HepG2 (cell line): ENCODE data around the gene STIM2. TPM values are rescaled to one million over a fixed set of nuclear protein-coding genes. Genes with fewer than 3 reads are reported as not detected.

Experiments
- BRCA1 ChIP-seq: sonication (generic); formaldehyde crosslinking; IDR thresholded peaks from 2 replicates; pipeline ENCODE4 v1.4.0; 2020; ENCODE audit warnings: missing genetic modification reagents
- MTF1 ChIP-seq: sonication (generic); formaldehyde crosslinking; IDR thresholded peaks from 2 replicates; pipeline ENCODE4 v1.5.0; 2020; ENCODE audit warnings: missing genetic modification reagents
- NFRKB ChIP-seq: fragments of 450-650 bp; IDR thresholded peaks from 2 replicates; pipeline ENCODE4 v1.6.1; 2017
- PHF5A ChIP-seq: IDR thresholded peaks from one replicate; pipeline ENCODE4 v1.6.1; 2018; ENCODE audit warnings: low read depth, missing genetic modification reagents; ENCODE audit not compliant: unreplicated experiment
- RARA ChIP-seq: IDR thresholded peaks from 2 replicates; pipeline ENCODE4 v1.6.1; 2016; ENCODE audit warnings: missing genetic modification reagents, missing compliant biosample characterization
- SKIL ChIP-seq: sonication (generic); formaldehyde crosslinking; IDR thresholded peaks from 2 replicates; pipeline ENCODE4 v1.8.0; 2022; ENCODE audit warnings: missing genetic modification reagents, mild to moderate bottlenecking, moderate library complexity, borderline replicate concordance
- SSRP1 ChIP-seq: IDR thresholded peaks from 2 replicates; pipeline ENCODE4 v1.6.1; 2016; ENCODE audit warnings: control low read depth
- TERF1 ChIP-seq: sonication (generic); formaldehyde crosslinking; IDR thresholded peaks from 2 replicates; pipeline ENCODE4 v1.8.0; 2022; ENCODE audit warnings: mild to moderate bottlenecking, missing genetic modification reagents, moderate library complexity
- TFAP4 ChIP-seq: sonication (generic); IDR thresholded peaks from 2 replicates; pipeline ENCODE4 v1.6.1; 2016; ENCODE audit warnings: low read depth, borderline replicate concordance
- XBP1 ChIP-seq: sonication (generic); formaldehyde crosslinking; IDR thresholded peaks from 2 replicates; pipeline ENCODE4 v1.5.0; 2020; ENCODE audit warnings: missing genetic modification reagents
- ZBTB38 ChIP-seq: sonication (generic); formaldehyde crosslinking; IDR thresholded peaks from 2 replicates; pipeline ENCODE4 v1.5.1; 2020; ENCODE audit warnings: mild to moderate bottlenecking, missing genetic modification reagents
- ZBTB40 ChIP-seq, 2 experiments: fragments of 450-650 bp in 1 of 2; sonication (generic) in 1 of 2; formaldehyde crosslinking in 1 of 2; IDR thresholded peaks; 2 replicates each; pipeline versions ENCODE4 v1.6.1 to v1.8.0; 2016 to 2022; ENCODE audit warnings: antibody characterized with exemption in 1 of 2, mild to moderate bottlenecking in 1 of 2, missing genetic modification reagents in 1 of 2
- ZNF143 ChIP-seq: sonication (generic); formaldehyde crosslinking; IDR thresholded peaks from 2 replicates; pipeline ENCODE4 v1.4.0; 2020; ENCODE audit warnings: missing genetic modification reagents
- ZNF782 ChIP-seq: sonication (generic); formaldehyde crosslinking; IDR thresholded peaks from 2 replicates; pipeline ENCODE4 v1.4.0; 2020; ENCODE audit warnings: missing genetic modification reagents, mild to moderate bottlenecking, borderline replicate concordance
- ZNF790 ChIP-seq: sonication (generic); formaldehyde crosslinking; IDR thresholded peaks from 2 replicates; pipeline ENCODE4 v1.8.0; 2022; ENCODE audit warnings: missing genetic modification reagents, mild to moderate bottlenecking, borderline replicate concordance
- polyA plus RNA-seq, 8 experiments: library from polyadenylated mRNA; depleted of rRNA in 3 of 8; stranded (reverse) in 7 of 8; unstranded in 1 of 8; fragments of >200 nt; fragmentation: Illumina TruSeq in 4 of 8; extraction: Trizol in 4 of 8; gene quantifications; 2 replicates each; pipeline versions ENCODE4 v1.2.1 to v1.2.3, GENCODE V29; 2011 to 2016; ENCODE audit warnings: low read depth in 4 of 8, missing spikeins in 1 of 8, mixed read lengths in 1 of 8; ENCODE audit not compliant: insufficient read depth in 1 of 8
- total RNA-seq, 5 experiments: library from RNA; depleted of rRNA; stranded (reverse); fragments of >200 nt; fragmentation: Illumina TruSeq; extraction: Trizol; gene quantifications; 2 replicates each; pipeline ENCODE4 v1.2.3, GENCODE V29; 2016; ENCODE audit warnings: low read depth in 1 of 5

STIM2 gene
- total and polyA plus RNA-seq, 2 of the 13 experiments (the other 11 are each of a cell fraction or from before 2014, with no cell fraction given), result 19.3 to 19.4 TPM

GRCh38 chr4:26860157-26860921 is at the start of gene STIM2 (continued):
- TF ChIP-seq PHF5A (CRISPR knock-in tag) (no peak), RARA (CRISPR knock-in tag) (0 out of 2 replicates have a peak, but pooled peaks have one; percentile 21), ZNF790 (CRISPR knock-in tag) (peak; percentile 56; the same call in 1 of the 2 replicates), ZNF782 (CRISPR knock-in tag) (no peak), MTF1 (CRISPR knock-in tag) (no peak), BRCA1 (CRISPR knock-in tag) (no peak), ZNF143 (no peak), TERF1 (no peak), NFRKB (no peak), XBP1 (CRISPR knock-in tag) (no peak), SKIL (CRISPR knock-in tag) (peak; percentile 17; the same call in 1 of the 2 replicates), ZBTB38 (CRISPR knock-in tag) (peak; percentile 67), SSRP1 (CRISPR knock-in tag) (no peak), TFAP4 (no peak; the same call in 1 of the 2 replicates), ZBTB40 (IDR thresholded peaks at IDR 0.05) (no peak), ZBTB40 (CRISPR knock-in tag; IDR thresholded peaks at IDR 0.05) (peak; percentile 27; the same call in 1 of the 2 replicates)
